AG04449 (cell line): Measurements from ENCODE around the gene NTMT1.
A peak's percentile ranks its signal among the peaks of the same experiment; 100 is the strongest.
"Not testable (repeated sequence)": the region's sequence is repeated elsewhere in the genome, so short reads cannot be mapped to it uniquely, and the experiment has no call there.

Source experiments
- CTCF ChIA-PET: fragments of 350-600 bp; formaldehyde crosslinking; extraction: SDS; loops from one replicate; lab custom pipeline; 2021; ENCODE audit warnings: antibody characterized with exemption; lab: Yijun Ruan, JAX
- POLR2A ChIA-PET: fragments of 400-600, 350-600 bp; formaldehyde crosslinking; extraction: SDS; loops from one replicate; lab custom pipeline; 2020; ENCODE audit warnings: antibody characterized with exemption, inconsistent platforms; lab: Yijun Ruan, JAX
- DNase-seq: peaks from one replicate; pipeline ENCODE4 v3.0.0-alpha.2; 2010; ENCODE audit warnings: low read depth, low spot score
- H3K4me3 ChIP-seq: 2 replicates; pipeline ENCODE4 v1.5.1; 2011; ENCODE audit warnings: low read depth, mild to moderate bottlenecking, control low read depth, low read length
- CTCF ChIP-seq: IDR thresholded peaks from one replicate; pipeline ENCODE4 v1.5.1; 2011; ENCODE audit warnings: mild to moderate bottlenecking, moderate library complexity, low read length, control low read depth, inconsistent platforms; ENCODE audit not compliant: insufficient read depth; ENCODE audit errors: missing control alignments

The NTMT1 gene

GRCh38 chr9:129635099-129636065 lies 9.4 kb downstream of the NTMT1 start:
- POLR2A ChIA-PET, result interaction anchor here (1.1 kb wide), 1 partner anchor 115 kb away, joined by 3 read pairs; no protein-coding TSS in a partner anchor
- H3K4me3 ChIP-seq, result no peak overlapping the region
- TF ChIP-seq CTCF, result no peak
- no peak for DNase-seq
- CTCF ChIA-PET, result interaction anchor here (0.6 to 14.5 kb wide), 4 partner anchors 7 to 505 kb away, joined by 3 to 267 read pairs (median 68); partner anchors contain the start of genes C9orf50 and NTMT1

- H3K4me3 ChIP-seq, DNase-seq, POLR2A ChIA-PET: not testable (repeated sequence)
- CTCF ChIA-PET, result interaction anchor here (1.5 to 14.5 kb wide), 3 partner anchors 8 to 505 kb away, joined by 4 to 267 read pairs (median 133); partner anchors contain the start of gene NTMT1
Observed at GRCh38 chr9:129636343-129636742, 10.4 kb downstream of the NTMT1 start.

- POLR2A ChIA-PET, result interaction anchor here (0.6 to 0.8 kb wide), 3 partner anchors 8 to 498 kb away, joined by 3 to 4 read pairs (median 3); no protein-coding TSS in a partner anchor
- no peak for DNase-seq
- CTCF ChIA-PET, result interaction anchor here (1.4 to 14.5 kb wide), 4 partner anchors 9 to 505 kb away, joined by 3 to 267 read pairs (median 68); partner anchors contain the start of gene NTMT1
- TF ChIP-seq CTCF, result no peak
- no peak overlapping the region for H3K4me3 ChIP-seq
Observed at GRCh38 chr9:129637102-129637501, 11.1 kb downstream of the NTMT1 start.

- H3K4me3 ChIP-seq, result no peak overlapping the region
- DNase-seq, result no peak
- ChIA-PET POLR2A (interaction anchor here (0.6 to 1.0 kb wide), 4 partner anchors 9 to 499 kb away, joined by 3 to 4 read pairs (median 4); no protein-coding TSS in a partner anchor), CTCF (interaction anchor here (1.4 to 14.5 kb wide), 5 partner anchors 10 to 506 kb away, joined by 3 to 267 read pairs (median 51); partner anchors contain the start of gene NTMT1)
- TF ChIP-seq CTCF, result no peak
Observed at GRCh38 chr9:129637673-129638439, 11.9 kb downstream of the NTMT1 start.

GRCh38 chr9:129639034-129639630 lies 13.2 kb downstream of the NTMT1 start:
- DNase-seq, result no peak
- CTCF ChIA-PET, result interaction anchor here (0.9 to 14.5 kb wide), 11 partner anchors 11 to 507 kb away, joined by 3 to 267 read pairs (median 10); partner anchors contain the start of genes C9orf50 and NTMT1
- POLR2A ChIA-PET, result interaction anchor here (1.0 to 2.9 kb wide), 3 partner anchors 8 to 16 kb away, joined by 4 to 11 read pairs (median 6); no protein-coding TSS in a partner anchor
- no peak for TF ChIP-seq CTCF
- no peak overlapping the region; the same call in 1 of the 2 replicates for H3K4me3 ChIP-seq

GRCh38 chr9:129639756-129640085 lies 13.8 kb downstream of the NTMT1 start:
- H3K4me3 ChIP-seq, result peak overlapping the region; percentile 87
- no peak for TF ChIP-seq CTCF
- no peak for DNase-seq
- ChIA-PET CTCF (interaction anchor here (0.6 to 14.5 kb wide), 13 partner anchors 11 to 513 kb away, joined by 3 to 267 read pairs (median 9); partner anchors contain the start of genes C9orf50 and NTMT1), POLR2A (interaction anchor here (1.4 to 2.9 kb wide), 2 partner anchors 9 to 13 kb away, joined by 6 to 11 read pairs; no protein-coding TSS in a partner anchor)
